Osteoblast (primary cell): ENCODE measurements around the gene RIT2. TPM values are rescaled to one million over a fixed set of nuclear protein-coding genes. Genes with fewer than 3 reads are reported as not detected.

Source experiments
- DNase-seq: peaks from one replicate; pipeline ENCODE4 v3.0.0; 2011; ENCODE audit warnings: low spot score, mixed read lengths; ENCODE audit not compliant: insufficient read length; ENCODE audit errors: missing footprints
- H2AFZ ChIP-seq: 2 replicates; pipeline ENCODE4 v1.6.0; 2011; ENCODE audit warnings: mild to moderate bottlenecking, low read length
- H3K27ac ChIP-seq: 2 replicates; pipeline ENCODE4 v1.5.1; 2011; ENCODE audit warnings: mild to moderate bottlenecking, low read depth, low read length, moderate library complexity
- H3K27me3 ChIP-seq: 2 replicates; pipeline ENCODE4 v1.6.0; 2012; ENCODE audit warnings: mild to moderate bottlenecking, control low read depth, inconsistent platforms, low read length, moderate library complexity; ENCODE audit not compliant: insufficient read depth
- H3K36me3 ChIP-seq: 2 replicates; pipeline ENCODE4 v1.5.1; 2011; ENCODE audit warnings: mild to moderate bottlenecking, low read length, control low read depth, moderate library complexity; ENCODE audit not compliant: insufficient read depth
- H3K4me1 ChIP-seq: 2 replicates; pipeline ENCODE4 v1.5.1; 2011; ENCODE audit warnings: mild to moderate bottlenecking, low read length, control low read depth, moderate library complexity; ENCODE audit not compliant: insufficient read depth
- H3K4me2 ChIP-seq: 2 replicates; pipeline ENCODE4 v1.6.0; 2011; ENCODE audit warnings: mild to moderate bottlenecking, low read length; ENCODE audit not compliant: insufficient read depth
- H3K4me3 ChIP-seq: fragments of 200-600 bp; sonication (generic); 3 replicates; pipeline ENCODE4 v1.5.1; 2012; ENCODE audit warnings: mild to moderate bottlenecking, low read length, inconsistent platforms; ENCODE audit not compliant: insufficient read depth
- H3K79me2 ChIP-seq: 2 replicates; pipeline ENCODE4 v1.6.0; 2012; ENCODE audit warnings: mild to moderate bottlenecking, low read length, control low read depth, inconsistent platforms; ENCODE audit not compliant: insufficient read depth
- H3K9me3 ChIP-seq: 2 replicates; pipeline ENCODE4 v1.5.1; 2011; ENCODE audit warnings: low read depth, low read length, control low read depth
- H4K20me1 ChIP-seq: 2 replicates; pipeline ENCODE4 v1.6.0; 2012; ENCODE audit warnings: mild to moderate bottlenecking, low read length, control low read depth; ENCODE audit not compliant: insufficient read depth
- total RNA-seq: library from RNA; depleted of rRNA; stranded (reverse); fragments of >200 nt; gene quantifications from 2 replicates; pipeline ENCODE4 v1.2.3, GENCODE V29; 2012
- TF ChIP-seq, protein P1 (sequence below): IDR thresholded peaks from 2 replicates; pipeline ENCODE4 v1.5.1; 2011; ENCODE audit warnings: mild to moderate bottlenecking, low read depth, low read length, moderate library complexity; ENCODE audit errors: extremely low read depth

Gene RIT2
- total RNA-seq, 1 donor: not detected

DNA sequence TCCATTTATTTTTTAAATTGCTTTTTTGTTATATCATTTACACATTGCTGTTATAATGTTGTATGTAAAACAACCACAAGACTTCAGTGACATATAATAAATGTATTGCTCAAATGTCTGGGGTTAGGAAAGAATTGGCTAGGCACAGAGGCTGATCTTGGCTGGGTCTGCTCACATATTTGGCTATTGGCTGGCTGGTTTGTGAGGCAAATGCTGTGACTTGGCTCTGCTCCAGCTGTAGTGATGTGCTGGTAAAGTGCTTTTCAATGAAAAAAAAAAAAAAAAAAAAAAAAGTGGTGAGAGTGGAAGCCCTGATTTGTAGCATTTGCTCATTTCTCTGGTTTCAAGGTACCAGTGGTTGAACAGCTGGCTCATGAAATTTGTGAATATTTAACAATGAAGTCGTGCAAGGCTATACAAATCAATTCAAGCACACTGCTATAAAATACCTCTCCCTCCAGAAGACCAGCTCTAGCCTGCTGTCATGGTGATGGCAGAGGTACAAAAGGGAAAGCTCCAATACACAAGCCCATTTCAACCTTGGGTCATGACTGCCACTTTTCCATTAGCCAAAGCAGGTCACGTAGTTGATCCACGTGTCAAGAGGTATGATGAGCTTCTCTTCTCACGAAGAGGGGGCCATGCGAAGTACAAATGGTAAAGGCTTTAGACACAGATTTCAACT, 43.7 kb upstream of the RIT2 start:
- TF ChIP-seq, protein P1, sequence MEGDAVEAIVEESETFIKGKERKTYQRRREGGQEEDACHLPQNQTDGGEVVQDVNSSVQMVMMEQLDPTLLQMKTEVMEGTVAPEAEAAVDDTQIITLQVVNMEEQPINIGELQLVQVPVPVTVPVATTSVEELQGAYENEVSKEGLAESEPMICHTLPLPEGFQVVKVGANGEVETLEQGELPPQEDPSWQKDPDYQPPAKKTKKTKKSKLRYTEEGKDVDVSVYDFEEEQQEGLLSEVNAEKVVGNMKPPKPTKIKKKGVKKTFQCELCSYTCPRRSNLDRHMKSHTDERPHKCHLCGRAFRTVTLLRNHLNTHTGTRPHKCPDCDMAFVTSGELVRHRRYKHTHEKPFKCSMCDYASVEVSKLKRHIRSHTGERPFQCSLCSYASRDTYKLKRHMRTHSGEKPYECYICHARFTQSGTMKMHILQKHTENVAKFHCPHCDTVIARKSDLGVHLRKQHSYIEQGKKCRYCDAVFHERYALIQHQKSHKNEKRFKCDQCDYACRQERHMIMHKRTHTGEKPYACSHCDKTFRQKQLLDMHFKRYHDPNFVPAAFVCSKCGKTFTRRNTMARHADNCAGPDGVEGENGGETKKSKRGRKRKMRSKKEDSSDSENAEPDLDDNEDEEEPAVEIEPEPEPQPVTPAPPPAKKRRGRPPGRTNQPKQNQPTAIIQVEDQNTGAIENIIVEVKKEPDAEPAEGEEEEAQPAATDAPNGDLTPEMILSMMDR: no peak
- no peaks in the 10 kb centered on the region for H3K9me3 ChIP-seq
- no peaks in the 10 kb centered on the region for H3K27me3 ChIP-seq
- no peak overlapping the region for H2AFZ ChIP-seq
- DNase-seq: no peak
- no peak overlapping the region for H3K4me2 ChIP-seq
- no peaks in the 10 kb centered on the region for H4K20me1 ChIP-seq
- no peaks in the 10 kb centered on the region for H3K36me3 ChIP-seq
- no peak overlapping the region for H3K4me3 ChIP-seq
- H3K4me1 ChIP-seq: peaks cover 38% of the 10 kb centered on the region
- H3K79me2 ChIP-seq: no peaks in the 10 kb centered on the region
- no peak overlapping the region for H3K27ac ChIP-seq

DNA sequence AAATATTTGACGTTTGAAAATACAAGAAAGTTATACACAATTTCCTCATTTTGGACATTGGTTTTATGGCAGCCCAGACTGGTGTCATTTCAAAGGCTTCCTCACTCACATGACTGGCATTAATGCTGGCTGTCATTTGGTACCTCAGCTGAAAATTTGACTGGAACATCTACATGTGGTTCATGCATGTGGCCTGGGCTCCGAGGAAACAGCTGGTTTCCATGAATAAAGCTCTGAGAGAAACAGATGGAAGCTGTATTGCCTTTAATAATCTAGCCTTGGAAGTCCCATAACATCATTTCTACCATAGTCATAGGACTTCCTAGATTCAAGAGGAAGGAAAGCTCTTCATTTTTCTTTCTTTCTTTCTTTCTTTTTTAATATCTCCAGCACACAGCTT, 42.9 kb upstream of the RIT2 start:
- Histone ChIP-seq H3K36me3 (no peaks in the 10 kb centered on the region), H3K4me1 (peaks cover 38% of the 10 kb centered on the region), H4K20me1 (no peaks in the 10 kb centered on the region), H2AFZ (no peak overlapping the region), H3K27ac (no peak overlapping the region), H3K27me3 (no peaks in the 10 kb centered on the region), H3K4me3 (no peak overlapping the region), H3K9me3 (no peaks in the 10 kb centered on the region), H3K79me2 (no peaks in the 10 kb centered on the region), H3K4me2 (no peak overlapping the region)
- TF ChIP-seq, protein P1: no peak
- no peak for DNase-seq

GRCh38 chr18:43155842-43156241, 40.4 kb upstream of the RIT2 start:
- no peaks in the 10 kb centered on the region for H4K20me1 ChIP-seq
- TF ChIP-seq, protein P1: no peak

DNA sequence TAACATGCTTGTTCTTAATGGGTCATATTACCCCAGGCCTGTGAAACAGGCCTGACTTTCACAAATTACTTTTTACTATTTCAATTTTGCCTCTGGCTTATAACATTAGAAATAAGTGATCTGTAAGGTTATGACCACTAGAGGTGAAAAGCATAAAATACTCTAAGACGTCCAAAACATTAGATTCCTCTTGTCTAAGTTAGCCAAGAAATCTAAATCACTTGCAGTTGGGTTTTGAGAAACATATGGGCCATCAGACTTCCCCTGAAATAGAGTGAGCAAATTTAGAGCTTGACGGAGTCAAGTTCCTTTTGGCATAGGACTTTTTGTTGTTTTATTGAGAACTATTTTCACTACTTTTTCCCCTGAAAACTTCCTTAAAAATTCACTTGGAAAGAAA, 32.7 kb upstream of the RIT2 start:
- Histone ChIP-seq H2AFZ (no peak overlapping the region), H4K20me1 (no peaks in the 10 kb centered on the region), H3K4me1 (no peaks in the 10 kb centered on the region), H3K4me3 (no peak overlapping the region), H3K27ac (no peak overlapping the region), H3K9me3 (no peaks in the 10 kb centered on the region), H3K79me2 (no peaks in the 10 kb centered on the region), H3K4me2 (no peak overlapping the region), H3K27me3 (no peaks in the 10 kb centered on the region), H3K36me3 (no peaks in the 10 kb centered on the region)
- no peak for DNase-seq
- TF ChIP-seq, protein P1: no peak

More at GRCh38 chr18:43155842-43156241, 40.4 kb upstream of the RIT2 start:
- Histone ChIP-seq H3K4me3 (no peak overlapping the region), H3K4me1 (peaks cover 22% of the 10 kb centered on the region), H3K36me3 (no peaks in the 10 kb centered on the region), H3K9me3 (no peaks in the 10 kb centered on the region), H3K79me2 (no peaks in the 10 kb centered on the region), H3K27ac (no peak overlapping the region), H2AFZ (no peak overlapping the region), H3K4me2 (no peak overlapping the region), H3K27me3 (no peaks in the 10 kb centered on the region)
- no peak for DNase-seq
